PC-9 (cell line): Measurements from ENCODE around the gene DAZ1. TPM values are rescaled to one million over a fixed set of nuclear protein-coding genes. Genes with fewer than 3 reads are reported as not detected.
"Not testable (repeated sequence)": the region's sequence is repeated elsewhere in the genome, so short reads cannot be mapped to it uniquely, and the experiment has no call there.

ENCODE experiments used
- Bru-seq: library from RNA; stranded (reverse); fragments of 400-500 nt; gene quantifications from one replicate; lab custom pipeline; 2021; lab: Mats Ljungman, UMichigan
- BruChase-seq, 2 experiments: library from RNA; stranded (reverse); fragments of 400-500 nt; gene quantifications; one replicate each; lab custom pipeline; 2021; lab: Mats Ljungman, UMichigan
- BruUV-seq: library from RNA; stranded (reverse); fragments of 400-500 nt; replicated peaks from 2 replicates; lab custom pipeline; 2021; lab: Mats Ljungman, UMichigan
- CTCF ChIA-PET: fragments of 300-600 bp; sonication (Branson Sonifier 250); formaldehyde crosslinking; loops from one replicate; lab custom pipeline; 2022; ENCODE audit warnings: antibody characterized with exemption; lab: Charles Lee
- POLR2A ChIA-PET: fragments of 300-600 bp; sonication (Branson Sonifier 250); formaldehyde crosslinking; loops from one replicate; lab custom pipeline; 2022; ENCODE audit warnings: antibody characterized with exemption; ENCODE audit not compliant: unreplicated experiment; lab: Charles Lee
- DNase-seq, 2 experiments: peaks; one replicate each; pipeline versions ENCODE4 v3.0.0 to v3.0.0-alpha.2; 2015 to 2022; ENCODE audit warnings: mixed read lengths in 1 of 2
- H2AFZ ChIP-seq: fragments of 200-600 bp; sonication (generic); 2 replicates; pipeline ENCODE4 v1.8.1; 2017; ENCODE audit warnings: antibody characterized with exemption
- H3F3A ChIP-seq: fragments of 200-600 bp; sonication (generic); 2 replicates; pipeline ENCODE4 v1.8.1; 2017; ENCODE audit warnings: antibody characterized with exemption, mild to moderate bottlenecking, low read depth; ENCODE audit not compliant: insufficient read depth
- H3K27ac ChIP-seq: fragments of 200-600 bp; sonication (generic); 2 replicates; pipeline ENCODE4 v1.6.1; 2016; ENCODE audit warnings: mixed run types
- H3K27me3 ChIP-seq: fragments of 200-600 bp; sonication (generic); 2 replicates; pipeline ENCODE4 v1.6.1; 2016; ENCODE audit warnings: low read depth, mixed run types; ENCODE audit not compliant: insufficient read depth
- H3K36me3 ChIP-seq: fragments of 200-600 bp; sonication (generic); 2 replicates; pipeline ENCODE4 v1.6.1; 2016; ENCODE audit warnings: low read depth, mixed run types
- H3K4me1 ChIP-seq: fragments of 200-600 bp; sonication (generic); replicated peaks from 2 replicates; pipeline ENCODE4 v1.6.1; 2016; ENCODE audit warnings: mixed run types; ENCODE audit not compliant: insufficient read depth
- H3K4me2 ChIP-seq: fragments of 200-600 bp; sonication (generic); 2 replicates; pipeline ENCODE4 v1.6.1; 2017; ENCODE audit warnings: mixed run types
- H3K4me3 ChIP-seq: fragments of 200-600 bp; sonication (generic); 2 replicates; pipeline ENCODE4 v1.6.1; 2016; ENCODE audit warnings: mixed run types
- H3K79me2 ChIP-seq: fragments of 200-600 bp; sonication (generic); 2 replicates; pipeline ENCODE4 v1.6.1; 2017; ENCODE audit warnings: low read depth, mixed run types
- H3K9me2 ChIP-seq: fragments of 200-600 bp; sonication (generic); 2 replicates; pipeline ENCODE4 v1.8.1; 2017; ENCODE audit warnings: mild to moderate bottlenecking; ENCODE audit not compliant: insufficient read depth
- H3K9me3 ChIP-seq: fragments of 200-600 bp; sonication (generic); 2 replicates; pipeline ENCODE4 v1.8.1; 2016; ENCODE audit warnings: low read depth; ENCODE audit not compliant: insufficient read depth
- H4K20me1 ChIP-seq: fragments of 200-600 bp; sonication (generic); 2 replicates; pipeline ENCODE4 v1.8.1; 2017; ENCODE audit not compliant: insufficient read depth
- intact Hi-C: fragments of 100-400 bp; cut with micrococcal nuclease; formaldehyde crosslinking; loops from one replicate; pipeline ENCODE4 v1.10.0; 2022; ENCODE audit not compliant: unreplicated experiment
- long read RNA-seq: library from polyadenylated mRNA; stranded (forward); transcript quantifications from one replicate; pipeline ENCODE4 v2.0.0, GENCODE V29; 2022
- total RNA-seq: library from RNA; stranded (reverse); gene quantifications from 2 replicates; pipeline ENCODE4 v1.2.3, GENCODE V29; 2021

DAZ1 gene, protein sequence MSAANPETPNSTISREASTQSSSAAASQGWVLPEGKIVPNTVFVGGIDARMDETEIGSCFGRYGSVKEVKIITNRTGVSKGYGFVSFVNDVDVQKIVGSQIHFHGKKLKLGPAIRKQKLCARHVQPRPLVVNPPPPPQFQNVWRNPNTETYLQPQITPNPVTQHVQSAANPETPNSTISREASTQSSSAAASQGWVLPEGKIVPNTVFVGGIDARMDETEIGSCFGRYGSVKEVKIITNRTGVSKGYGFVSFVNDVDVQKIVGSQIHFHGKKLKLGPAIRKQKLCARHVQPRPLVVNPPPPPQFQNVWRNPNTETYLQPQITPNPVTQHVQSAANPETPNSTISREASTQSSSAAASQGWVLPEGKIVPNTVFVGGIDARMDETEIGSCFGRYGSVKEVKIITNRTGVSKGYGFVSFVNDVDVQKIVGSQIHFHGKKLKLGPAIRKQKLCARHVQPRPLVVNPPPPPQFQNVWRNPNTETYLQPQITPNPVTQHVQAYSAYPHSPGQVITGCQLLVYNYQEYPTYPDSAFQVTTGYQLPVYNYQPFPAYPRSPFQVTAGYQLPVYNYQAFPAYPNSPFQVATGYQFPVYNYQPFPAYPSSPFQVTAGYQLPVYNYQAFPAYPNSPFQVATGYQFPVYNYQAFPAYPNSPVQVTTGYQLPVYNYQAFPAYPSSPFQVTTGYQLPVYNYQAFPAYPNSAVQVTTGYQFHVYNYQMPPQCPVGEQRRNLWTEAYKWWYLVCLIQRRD
- not detected in 2 replicates for total RNA-seq
- not detected for Bru-seq, nascent RNA
- BruChase-seq, experiment 1, labeled RNA remaining after a 2-hour chase, result percentile 1 among the genes with signal in this experiment
- BruChase-seq, experiment 2, labeled RNA remaining after a 6-hour chase, result percentile 1 among the genes with signal in this experiment
- long read RNA-seq, result 0 reads

DNA sequence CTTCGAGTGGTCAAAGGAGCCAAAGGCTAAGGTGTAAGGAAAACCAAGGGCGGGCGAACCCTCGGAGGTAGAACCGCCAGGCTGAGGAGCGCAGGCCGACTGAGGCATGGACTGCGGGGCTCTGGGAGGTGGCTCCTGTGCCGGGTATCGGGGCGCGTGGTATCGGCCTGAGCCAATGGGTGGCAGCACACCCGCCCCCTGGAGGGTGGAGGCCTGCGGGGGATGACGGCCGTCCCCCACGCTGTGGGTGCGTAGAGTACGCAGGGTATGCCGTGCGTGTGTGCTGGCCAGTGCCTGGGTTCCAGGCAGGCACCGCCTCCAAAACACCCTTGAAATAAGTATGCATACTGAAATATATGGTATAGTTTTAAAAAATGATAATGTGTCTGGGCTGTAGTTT is at the start of gene DAZ1:
Gene DAZ1 (minus strand): TSS at position 101 of the 400 bp plus-strand sequence. CDS start 208 bp downstream, outside the sequence.
- POLR2A ChIA-PET, H3K4me1 ChIP-seq, H3K9me2 ChIP-seq, H4K20me1 ChIP-seq, H3K9me3 ChIP-seq, H3F3A ChIP-seq, H3K4me3 ChIP-seq, H3K79me2 ChIP-seq, H2AFZ ChIP-seq, H3K27ac ChIP-seq, BruUV-seq, H3K27me3 ChIP-seq, intact Hi-C loops, H3K36me3 ChIP-seq, CTCF ChIA-PET, H3K4me2 ChIP-seq, DNase-seq: not testable (repeated sequence)

DNA sequence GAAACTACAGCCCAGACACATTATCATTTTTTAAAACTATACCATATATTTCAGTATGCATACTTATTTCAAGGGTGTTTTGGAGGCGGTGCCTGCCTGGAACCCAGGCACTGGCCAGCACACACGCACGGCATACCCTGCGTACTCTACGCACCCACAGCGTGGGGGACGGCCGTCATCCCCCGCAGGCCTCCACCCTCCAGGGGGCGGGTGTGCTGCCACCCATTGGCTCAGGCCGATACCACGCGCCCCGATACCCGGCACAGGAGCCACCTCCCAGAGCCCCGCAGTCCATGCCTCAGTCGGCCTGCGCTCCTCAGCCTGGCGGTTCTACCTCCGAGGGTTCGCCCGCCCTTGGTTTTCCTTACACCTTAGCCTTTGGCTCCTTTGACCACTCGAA is 20.4 kb upstream of the DAZ1 start, which contains the start of gene DAZ2:
Gene DAZ2 (plus strand): TSS at position 301 of the 400 bp plus-strand sequence. CDS start 208 bp downstream, outside the sequence.
- H3K4me3 ChIP-seq, H3K4me2 ChIP-seq, CTCF ChIA-PET, H4K20me1 ChIP-seq, DNase-seq, H3K4me1 ChIP-seq, H3K36me3 ChIP-seq, H3K27me3 ChIP-seq, H3K9me2 ChIP-seq, H3K9me3 ChIP-seq, H2AFZ ChIP-seq, intact Hi-C loops, BruUV-seq, H3F3A ChIP-seq, H3K27ac ChIP-seq, H3K79me2 ChIP-seq, POLR2A ChIA-PET: not testable (repeated sequence)

DNA sequence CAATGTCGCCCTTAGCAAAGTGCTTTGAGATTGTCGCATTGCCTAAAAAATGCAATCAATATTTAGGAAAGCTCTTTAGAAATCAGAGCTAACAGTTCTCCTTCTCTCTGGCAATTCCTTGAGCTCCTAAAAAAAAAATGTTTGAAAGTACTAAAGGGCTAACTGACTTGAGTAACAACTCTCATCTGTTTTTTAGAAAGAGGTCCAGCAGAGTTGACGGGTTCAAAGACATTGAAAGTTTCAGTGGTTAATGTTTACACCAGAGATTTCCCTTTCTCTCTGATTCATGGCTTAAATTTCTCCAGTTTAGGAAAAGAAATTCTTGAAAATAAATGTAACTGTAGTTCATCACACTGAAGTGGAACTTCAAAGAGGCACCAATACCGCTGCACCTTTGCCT is 11.9 kb upstream of the DAZ1 start:
- H3K4me2 ChIP-seq, H3K27me3 ChIP-seq, POLR2A ChIA-PET, H3K79me2 ChIP-seq, H3K9me2 ChIP-seq, H3K4me3 ChIP-seq, H3K9me3 ChIP-seq, H3K27ac ChIP-seq, H3K36me3 ChIP-seq, BruUV-seq, H2AFZ ChIP-seq, H3F3A ChIP-seq, intact Hi-C loops, H4K20me1 ChIP-seq, H3K4me1 ChIP-seq, CTCF ChIA-PET, DNase-seq: not testable (repeated sequence)

DNA sequence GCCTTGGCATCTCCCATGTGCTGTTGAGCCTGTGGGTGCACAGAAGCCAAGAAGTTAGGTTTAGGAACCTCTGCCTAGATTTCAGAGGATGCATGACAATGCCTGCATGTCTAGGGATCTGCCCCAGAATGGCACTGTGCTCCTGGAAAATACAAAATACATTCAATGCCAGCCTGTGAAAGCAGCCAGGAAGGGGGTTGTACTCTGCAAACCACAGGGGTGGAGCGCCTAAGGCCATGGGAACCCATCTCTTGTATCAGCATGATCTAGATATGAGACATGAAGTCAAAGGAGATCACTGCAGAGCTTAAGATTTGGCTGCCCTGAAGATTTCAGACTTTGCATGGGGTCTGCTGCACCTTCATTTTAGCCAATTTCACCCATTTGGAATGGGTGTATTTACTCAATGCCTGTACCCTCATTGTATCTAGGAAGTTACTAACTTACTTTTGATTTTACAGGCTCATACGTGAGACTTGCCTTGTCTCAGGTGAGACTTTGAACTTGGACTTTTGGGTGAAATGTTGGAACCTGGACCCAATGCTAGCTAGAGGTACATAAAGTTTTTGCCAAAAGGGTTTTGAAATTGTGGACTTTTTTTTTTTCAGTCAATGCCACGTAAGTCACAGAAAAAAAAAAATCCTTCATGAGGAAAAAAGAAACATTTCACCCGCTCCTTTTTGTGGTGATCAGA is 11.1 kb upstream of the DAZ1 start:
- H3K9me3 ChIP-seq, BruUV-seq, H3K9me2 ChIP-seq, POLR2A ChIA-PET, H3F3A ChIP-seq, H3K36me3 ChIP-seq, H2AFZ ChIP-seq, H3K27me3 ChIP-seq, H3K27ac ChIP-seq, CTCF ChIA-PET, H3K4me3 ChIP-seq, H3K79me2 ChIP-seq, H4K20me1 ChIP-seq, DNase-seq, H3K4me2 ChIP-seq, H3K4me1 ChIP-seq, intact Hi-C loops: not testable (repeated sequence)

DNA sequence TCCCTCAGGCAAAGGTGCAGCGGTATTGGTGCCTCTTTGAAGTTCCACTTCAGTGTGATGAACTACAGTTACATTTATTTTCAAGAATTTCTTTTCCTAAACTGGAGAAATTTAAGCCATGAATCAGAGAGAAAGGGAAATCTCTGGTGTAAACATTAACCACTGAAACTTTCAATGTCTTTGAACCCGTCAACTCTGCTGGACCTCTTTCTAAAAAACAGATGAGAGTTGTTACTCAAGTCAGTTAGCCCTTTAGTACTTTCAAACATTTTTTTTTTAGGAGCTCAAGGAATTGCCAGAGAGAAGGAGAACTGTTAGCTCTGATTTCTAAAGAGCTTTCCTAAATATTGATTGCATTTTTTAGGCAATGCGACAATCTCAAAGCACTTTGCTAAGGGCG is 8.6 kb upstream of the DAZ1 start:
- H3K9me3 ChIP-seq, H3K9me2 ChIP-seq, H3K79me2 ChIP-seq, BruUV-seq, H3K36me3 ChIP-seq, H3K27me3 ChIP-seq, H3F3A ChIP-seq, CTCF ChIA-PET, intact Hi-C loops, DNase-seq, H4K20me1 ChIP-seq, H3K4me1 ChIP-seq, H3K4me3 ChIP-seq, H3K4me2 ChIP-seq, H3K27ac ChIP-seq, H2AFZ ChIP-seq, POLR2A ChIA-PET: not testable (repeated sequence)
